GM12891 (cell line): ENCODE results near the gene EXOC7.

ENCODE experiments used
- DNase-seq: peaks from one replicate; pipeline ENCODE4 v3.0.0; 2011; ENCODE audit warnings: low spot score; ENCODE audit not compliant: insufficient read length
- FAIRE-seq: peaks from 2 replicates; lab custom pipeline; 2011; peaks lifted over from hg19 to GRCh38; lab: Jason Lieb, UNC
- PAX5 ChIP-seq: IDR thresholded peaks from 2 replicates; pipeline ENCODE4 v1.6.1; 2011; ENCODE audit warnings: low read length, moderate library complexity, mild to moderate bottlenecking; ENCODE audit not compliant: insufficient read depth, severe bottlenecking
- POLR2A ChIP-seq: IDR thresholded peaks from 2 replicates; pipeline ENCODE4 v1.6.1; 2011; ENCODE audit warnings: low read depth, low read length, control low read depth
- POLR2AphosphoS5 ChIP-seq: IDR thresholded peaks from 2 replicates; pipeline ENCODE4 v1.6.1; 2011; ENCODE audit warnings: low read depth, low read length, control low read depth
- POU2F2 ChIP-seq: IDR thresholded peaks from 2 replicates; pipeline ENCODE4 v1.6.1; 2011; ENCODE audit warnings: low read depth, mild to moderate bottlenecking, control low read depth, low read length, moderate library complexity
- SPI1 ChIP-seq: IDR thresholded peaks from 2 replicates; pipeline ENCODE4 v1.6.1; 2011; ENCODE audit warnings: low read depth, low read length, control low read depth
- TAF1 ChIP-seq: IDR thresholded peaks from 2 replicates; pipeline ENCODE4 v1.6.1; 2011; ENCODE audit warnings: low read depth, low read length, control low read depth

The EXOC7 gene

GRCh38 chr17:76032073-76032779 lies 71.4 kb downstream of the EXOC7 start:
- FAIRE-seq, result no peak
- DNase-seq, result no peak
- TF ChIP-seq PAX5 (no peak), POLR2AphosphoS5 (no peak), POU2F2 (no peak), POLR2A (no peak), SPI1 (no peak), TAF1 (no peak)
